ENCODE results near the gene KCNN2.

Gene KCNN2

DNA sequence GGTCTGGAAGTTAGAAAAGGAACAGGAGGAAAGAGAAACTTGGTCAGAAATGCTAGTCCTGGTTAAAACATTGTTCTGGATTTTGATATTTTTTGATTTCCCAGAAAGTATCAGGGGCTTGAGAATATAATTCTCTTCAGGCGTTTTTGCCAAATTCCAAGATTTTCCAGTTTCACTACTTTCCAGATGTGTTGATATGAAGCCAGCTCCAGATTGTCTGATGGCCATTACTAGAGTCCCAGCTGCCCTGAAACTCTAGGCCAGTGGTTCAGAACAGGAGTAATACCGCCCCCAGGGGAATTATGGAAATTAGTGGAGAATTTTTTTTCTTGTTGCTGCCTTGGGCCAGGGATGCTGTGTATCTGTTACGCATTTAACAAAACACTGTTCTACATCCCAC, 88.6 kb downstream of the KCNN2 start:
- no peaks in the 10 kb centered on the region for H3K27me3 ChIP-seq (ENCODE audit: low read depth, low read length)
- H3K4me3 ChIP-seq (ENCODE audit: low read depth in 1 of 2, low read length in 2 of 2): no peak overlapping the region
- H3K36me3 ChIP-seq (ENCODE audit: control insufficient read depth in 1 of 2, insufficient read depth in 2 of 2, low read length in 2 of 2): no peaks in the 10 kb centered on the region
- peaks cover 0 to 6% of the 10 kb centered on the region in 2 donors for H3K4me1 ChIP-seq (ENCODE audit: control insufficient read depth in 1 of 2, insufficient read depth in 2 of 2, low read length in 2 of 2)
- H3K9me3 ChIP-seq (ENCODE audit: control insufficient read depth in 1 of 2, low read length in 2 of 2): no peaks in the 10 kb centered on the region
- H3K27ac ChIP-seq (ENCODE audit: low read length): no peak overlapping the region

DNA sequence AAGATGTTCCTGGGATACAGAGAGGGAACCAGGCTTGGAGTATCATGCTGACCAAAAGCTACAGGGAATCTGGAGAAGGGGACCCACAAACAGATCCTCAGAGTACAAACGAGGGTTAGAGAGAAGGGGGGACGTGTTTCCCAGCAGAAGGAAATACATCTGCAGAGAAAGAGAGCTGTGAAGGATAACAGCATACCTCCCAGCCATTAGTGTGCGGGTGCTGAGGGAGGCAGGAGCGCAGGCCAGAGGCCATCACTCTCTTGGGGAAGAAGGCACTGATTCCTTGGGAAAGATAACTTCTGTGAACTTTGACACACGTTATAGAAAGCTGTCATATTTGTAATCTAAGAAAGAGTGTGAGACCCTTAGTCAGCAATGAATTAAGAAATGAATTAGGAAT, 96.9 kb downstream of the KCNN2 start:
- Histone ChIP-seq H3K27ac (ENCODE audit: low read length) (no peak overlapping the region), H3K27me3 (ENCODE audit: low read depth, low read length) (no peaks in the 10 kb centered on the region), H3K4me1 (ENCODE audit: control insufficient read depth in 1 of 2, insufficient read depth in 2 of 2, low read length in 2 of 2) (no peaks in the 10 kb centered on the region), H3K4me3 (ENCODE audit: low read depth in 1 of 2, low read length in 2 of 2) (no peak overlapping the region), H3K36me3 (ENCODE audit: control insufficient read depth in 1 of 2, insufficient read depth in 2 of 2, low read length in 2 of 2) (no peaks in the 10 kb centered on the region), H3K9me3 (ENCODE audit: control insufficient read depth in 1 of 2, low read length in 2 of 2) (no peaks in the 10 kb centered on the region)

DNA sequence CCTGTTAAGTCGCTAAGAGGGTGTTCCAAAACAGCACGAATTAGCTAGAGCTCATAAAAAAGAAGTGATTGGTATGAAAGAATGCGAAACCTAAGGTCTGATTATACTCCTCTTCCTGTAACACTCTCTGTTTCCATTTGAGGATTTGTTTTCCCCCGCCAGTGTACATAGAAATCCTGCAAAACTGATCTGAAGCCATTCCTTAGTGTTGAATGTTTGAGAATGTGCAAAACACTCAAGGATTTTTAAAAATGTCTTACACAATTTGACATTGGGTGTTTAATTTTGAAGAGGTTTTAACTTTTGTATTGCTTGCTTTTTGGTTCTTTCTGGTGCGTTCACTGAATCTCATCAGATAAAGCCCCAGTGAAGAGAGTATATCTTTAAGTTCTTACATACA, 105.3 kb downstream of the KCNN2 start:
- Histone ChIP-seq H3K9me3 (ENCODE audit: control insufficient read depth in 1 of 2, low read length in 2 of 2) (no peaks in the 10 kb centered on the region), H3K36me3 (ENCODE audit: control insufficient read depth in 1 of 2, insufficient read depth in 2 of 2, low read length in 2 of 2) (no peaks in the 10 kb centered on the region), H3K27ac (ENCODE audit: low read length) (no peak overlapping the region), H3K27me3 (ENCODE audit: low read depth, low read length) (no peaks in the 10 kb centered on the region), H3K4me3 (ENCODE audit: low read depth in 1 of 2, low read length in 2 of 2) (no peak overlapping the region), H3K4me1 (ENCODE audit: control insufficient read depth in 1 of 2, insufficient read depth in 2 of 2, low read length in 2 of 2) (no peaks in the 10 kb centered on the region)

DNA sequence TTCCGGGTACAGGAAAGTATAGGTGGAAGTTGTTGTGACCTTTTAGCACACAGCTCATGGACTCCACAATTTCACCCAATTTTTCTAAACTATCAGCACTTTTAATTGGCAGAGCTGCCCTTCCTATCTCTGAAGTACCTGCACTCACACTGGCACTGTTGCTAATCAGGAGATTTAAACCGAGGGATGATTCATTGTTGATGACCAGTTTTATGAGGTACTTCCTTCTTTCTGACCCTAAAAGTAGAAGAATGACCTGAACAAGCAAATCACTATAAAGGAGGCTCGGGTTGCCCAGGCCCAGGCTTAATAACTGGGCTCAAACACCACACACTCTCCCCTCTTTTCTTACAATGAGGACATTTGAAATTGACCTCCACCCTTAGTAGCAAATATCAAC, 105.9 kb downstream of the KCNN2 start:
- no peak overlapping the region for H3K4me3 ChIP-seq (ENCODE audit: low read depth in 1 of 2, low read length in 2 of 2)
- H3K27me3 ChIP-seq (ENCODE audit: low read depth, low read length): no peaks in the 10 kb centered on the region
- H3K4me1 ChIP-seq (ENCODE audit: control insufficient read depth in 1 of 2, insufficient read depth in 2 of 2, low read length in 2 of 2): no peaks in the 10 kb centered on the region
- H3K9me3 ChIP-seq (ENCODE audit: control insufficient read depth in 1 of 2, low read length in 2 of 2): no peaks in the 10 kb centered on the region
- H3K27ac ChIP-seq (ENCODE audit: low read length): no peak overlapping the region
- H3K36me3 ChIP-seq (ENCODE audit: control insufficient read depth in 1 of 2, insufficient read depth in 2 of 2, low read length in 2 of 2): no peaks in the 10 kb centered on the region

DNA sequence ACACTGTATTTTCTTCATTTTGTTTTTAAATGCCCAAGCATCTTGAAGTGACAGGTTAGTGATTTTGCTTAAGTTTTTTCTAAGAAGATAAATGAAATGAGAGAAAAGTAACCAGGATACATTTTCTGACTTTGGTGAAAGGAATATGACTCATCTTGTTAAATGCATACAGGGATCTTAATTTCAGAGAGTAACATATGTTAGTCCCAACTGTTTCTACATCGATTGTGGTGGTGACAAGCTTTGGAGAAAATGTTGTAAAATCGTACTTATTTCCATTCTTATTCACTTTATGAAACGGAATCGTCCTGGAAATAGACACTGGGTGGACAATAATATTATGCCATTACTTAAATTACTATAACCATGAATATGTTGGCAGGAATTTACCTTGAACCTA, 107.5 kb downstream of the KCNN2 start:
- H3K4me1 ChIP-seq (ENCODE audit: control insufficient read depth in 1 of 2, insufficient read depth in 2 of 2, low read length in 2 of 2): peaks cover 0 to 3% of the 10 kb centered on the region in 2 donors
- H3K27me3 ChIP-seq (ENCODE audit: low read depth, low read length): no peaks in the 10 kb centered on the region

DNA sequence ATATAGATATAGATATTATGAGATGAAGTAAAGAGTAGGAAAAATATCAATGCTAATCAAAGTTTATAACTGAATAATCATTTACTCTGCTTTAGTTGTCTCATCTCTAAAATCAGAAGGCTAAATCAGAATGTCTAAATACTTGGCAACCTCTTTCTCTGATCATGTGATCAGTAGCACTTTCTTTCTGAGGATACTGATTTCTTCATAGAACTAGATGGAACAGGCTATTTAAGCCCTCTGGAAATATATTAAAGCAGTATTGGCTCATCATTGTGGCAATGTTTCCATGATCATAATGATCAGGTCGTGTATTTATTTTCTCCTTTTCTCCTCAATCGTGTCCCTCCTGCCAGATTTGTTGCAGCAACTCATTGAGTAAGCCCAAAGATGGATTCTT, 109.7 kb downstream of the KCNN2 start:
- H3K27ac ChIP-seq (ENCODE audit: low read length): no peak overlapping the region
- H3K4me3 ChIP-seq (ENCODE audit: low read depth in 1 of 2, low read length in 2 of 2): no peak overlapping the region

More for the DNA sequence above, 107.5 kb downstream of the KCNN2 start:
- Histone ChIP-seq H3K36me3 (ENCODE audit: control insufficient read depth in 1 of 2, insufficient read depth in 2 of 2, low read length in 2 of 2) (no peaks in the 10 kb centered on the region), H3K27ac (ENCODE audit: low read length) (no peak overlapping the region), H3K9me3 (ENCODE audit: control insufficient read depth in 1 of 2, low read length in 2 of 2) (no peaks in the 10 kb centered on the region), H3K4me3 (ENCODE audit: low read depth in 1 of 2, low read length in 2 of 2) (no peak overlapping the region)

DNA sequence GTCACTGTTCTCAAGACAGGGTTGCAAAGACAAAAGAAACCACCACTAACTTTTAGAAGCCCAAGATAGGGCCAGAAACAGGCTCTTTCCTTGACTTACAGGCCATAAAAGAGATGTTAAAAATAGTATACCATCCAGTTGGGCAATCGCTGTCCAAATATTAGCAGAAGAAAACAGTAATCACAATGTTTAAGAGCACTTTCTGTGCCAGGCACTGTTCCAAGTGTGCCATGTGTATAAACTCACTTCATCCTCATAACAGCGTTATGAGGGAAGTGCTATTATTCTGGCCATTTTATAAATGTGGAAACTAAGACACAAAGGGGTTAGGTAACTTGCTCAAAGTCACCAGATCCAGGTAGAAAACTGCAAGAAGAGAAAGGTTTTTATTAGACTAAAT, 111.7 kb downstream of the KCNN2 start:
- H3K27me3 ChIP-seq (ENCODE audit: low read depth, low read length): no peaks in the 10 kb centered on the region
- peaks cover 0 to 3% of the 10 kb centered on the region in 2 donors for H3K9me3 ChIP-seq (ENCODE audit: control insufficient read depth in 1 of 2, low read length in 2 of 2)
- H3K4me3 ChIP-seq (ENCODE audit: low read depth in 1 of 2, low read length in 2 of 2): no peak overlapping the region
- H3K36me3 ChIP-seq (ENCODE audit: control insufficient read depth in 1 of 2, insufficient read depth in 2 of 2, low read length in 2 of 2): no peaks in the 10 kb centered on the region
- no peak overlapping the region for H3K27ac ChIP-seq (ENCODE audit: low read length)
- peaks cover 0 to 3% of the 10 kb centered on the region in 2 donors for H3K4me1 ChIP-seq (ENCODE audit: control insufficient read depth in 1 of 2, insufficient read depth in 2 of 2, low read length in 2 of 2)

More for the DNA sequence above, 109.7 kb downstream of the KCNN2 start:
- H3K9me3 ChIP-seq (ENCODE audit: control insufficient read depth in 1 of 2, low read length in 2 of 2): no peaks in the 10 kb centered on the region
- no peaks in the 10 kb centered on the region for H3K27me3 ChIP-seq (ENCODE audit: low read depth, low read length)
- peaks cover 0 to 3% of the 10 kb centered on the region in 2 donors for H3K4me1 ChIP-seq (ENCODE audit: control insufficient read depth in 1 of 2, insufficient read depth in 2 of 2, low read length in 2 of 2)
- no peaks in the 10 kb centered on the region for H3K36me3 ChIP-seq (ENCODE audit: control insufficient read depth in 1 of 2, insufficient read depth in 2 of 2, low read length in 2 of 2)

DNA sequence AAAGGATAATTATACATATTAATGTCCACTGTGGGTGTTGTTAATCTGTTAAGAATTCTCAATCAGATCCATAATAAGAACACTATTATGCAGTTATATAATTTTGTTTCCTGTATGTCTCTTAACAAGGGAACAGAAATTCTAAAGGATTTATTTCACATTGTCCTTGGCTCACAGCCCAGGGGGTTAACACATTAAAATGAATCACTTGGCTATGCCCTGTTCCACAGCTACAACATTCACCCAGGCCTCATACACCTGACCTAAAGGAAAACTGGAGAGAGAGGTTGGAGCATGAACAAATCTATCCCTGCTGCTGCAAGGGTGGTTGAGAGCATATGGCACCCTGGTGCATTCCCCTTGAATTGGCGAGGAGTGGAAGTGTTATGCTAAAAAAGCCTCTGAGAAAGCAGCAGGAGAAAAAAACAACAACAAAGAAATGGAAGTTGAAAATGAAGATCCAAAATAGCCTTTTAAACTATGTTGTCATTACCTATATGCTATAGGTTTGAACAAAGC, 116.0 kb downstream of the KCNN2 start:
- H3K27me3 ChIP-seq (ENCODE audit: low read depth, low read length): no peaks in the 10 kb centered on the region
- no peaks in the 10 kb centered on the region for H3K36me3 ChIP-seq (ENCODE audit: control insufficient read depth in 1 of 2, insufficient read depth in 2 of 2, low read length in 2 of 2)
- H3K4me3 ChIP-seq (ENCODE audit: low read depth in 1 of 2, low read length in 2 of 2): no peak overlapping the region
- peaks cover 0 to 3% of the 10 kb centered on the region in 2 donors for H3K4me1 ChIP-seq (ENCODE audit: control insufficient read depth in 1 of 2, insufficient read depth in 2 of 2, low read length in 2 of 2)
- H3K27ac ChIP-seq (ENCODE audit: low read length): no peak overlapping the region
- peaks cover 0 to 6% of the 10 kb centered on the region in 2 donors for H3K9me3 ChIP-seq (ENCODE audit: control insufficient read depth in 1 of 2, low read length in 2 of 2)

DNA sequence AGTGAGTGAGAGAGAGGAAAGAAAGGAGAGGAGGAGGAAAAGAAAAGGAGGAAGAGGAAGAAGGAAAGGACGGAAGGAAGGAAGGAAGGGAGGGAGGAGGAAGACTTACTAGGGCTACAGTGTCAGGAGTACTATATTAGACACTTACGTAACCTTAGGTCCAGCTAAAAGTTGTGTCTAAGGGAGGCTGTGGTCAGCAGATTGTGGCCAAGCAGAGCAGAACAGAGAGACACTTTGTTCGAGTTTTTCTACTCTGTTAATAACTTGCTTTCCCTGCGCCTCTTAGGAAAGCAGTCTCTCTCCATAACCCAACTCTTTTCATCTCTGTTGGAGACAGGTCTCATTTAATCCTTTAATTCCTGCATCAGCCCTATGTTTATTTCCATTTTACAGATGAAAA, 138.9 kb downstream of the KCNN2 start:
- Histone ChIP-seq H3K4me1 (ENCODE audit: control insufficient read depth in 1 of 2, insufficient read depth in 2 of 2, low read length in 2 of 2) (no peaks in the 10 kb centered on the region), H3K9me3 (ENCODE audit: control insufficient read depth in 1 of 2, low read length in 2 of 2) (no peaks in the 10 kb centered on the region), H3K27me3 (ENCODE audit: low read depth, low read length) (no peaks in the 10 kb centered on the region), H3K36me3 (ENCODE audit: control insufficient read depth in 1 of 2, insufficient read depth in 2 of 2, low read length in 2 of 2) (peaks cover 0 to 3% of the 10 kb centered on the region in 2 donors), H3K27ac (ENCODE audit: low read length) (no peak overlapping the region), H3K4me3 (ENCODE audit: low read depth in 1 of 2, low read length in 2 of 2) (no peak overlapping the region)

DNA sequence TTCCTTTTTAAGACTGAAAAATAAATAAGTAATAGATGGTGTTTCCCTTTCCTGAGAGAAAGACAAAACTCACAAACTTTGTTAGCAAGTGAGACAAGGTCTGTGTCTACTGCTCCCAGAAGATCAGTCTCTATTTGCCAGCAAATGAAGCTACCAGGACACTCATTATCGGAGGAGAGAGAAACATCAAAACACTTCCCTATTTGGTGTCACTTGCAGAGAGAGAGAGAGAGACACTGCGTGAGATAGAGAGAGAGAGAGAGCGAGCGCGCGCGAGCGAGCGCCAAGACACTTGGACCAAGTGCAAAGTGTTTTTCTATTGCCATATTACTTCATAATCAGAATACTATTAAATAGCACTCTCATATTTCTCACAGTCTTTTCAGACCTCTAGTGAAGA, 142.7 kb downstream of the KCNN2 start:
- no peak overlapping the region for H3K4me3 ChIP-seq (ENCODE audit: low read depth in 1 of 2, low read length in 2 of 2)

DNA sequence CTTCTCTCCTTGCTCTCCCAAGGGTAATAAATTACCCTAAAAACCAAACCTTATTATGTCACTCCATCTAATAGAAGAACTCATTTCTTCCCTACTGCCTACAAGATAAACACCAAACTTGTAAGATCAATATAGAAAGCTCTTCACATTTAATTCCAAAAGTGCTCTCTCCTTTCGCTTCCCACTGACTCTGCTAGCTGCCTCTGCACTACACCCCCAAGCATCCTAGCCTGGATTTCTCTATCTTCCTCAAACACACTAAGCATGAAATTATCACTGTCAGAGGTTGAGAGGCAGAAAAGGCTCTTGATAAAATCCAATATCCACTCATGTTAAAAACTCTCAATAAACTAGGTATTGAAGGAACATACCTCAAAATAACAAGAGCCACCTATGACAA, 162.4 kb downstream of the KCNN2 start:
- Histone ChIP-seq H3K27ac (ENCODE audit: low read length) (no peak overlapping the region), H3K36me3 (ENCODE audit: control insufficient read depth in 1 of 2, insufficient read depth in 2 of 2, low read length in 2 of 2) (no peaks in the 10 kb centered on the region), H3K9me3 (ENCODE audit: control insufficient read depth in 1 of 2, low read length in 2 of 2) (peaks cover 0 to 4% of the 10 kb centered on the region in 2 donors), H3K4me3 (ENCODE audit: low read depth in 1 of 2, low read length in 2 of 2) (no peak overlapping the region), H3K27me3 (ENCODE audit: low read depth, low read length) (no peaks in the 10 kb centered on the region), H3K4me1 (ENCODE audit: control insufficient read depth in 1 of 2, insufficient read depth in 2 of 2, low read length in 2 of 2) (no peaks in the 10 kb centered on the region)

More for the DNA sequence above, 142.7 kb downstream of the KCNN2 start:
- no peaks in the 10 kb centered on the region for H3K27me3 ChIP-seq (ENCODE audit: low read depth, low read length)
- H3K9me3 ChIP-seq (ENCODE audit: control insufficient read depth in 1 of 2, low read length in 2 of 2): no peaks in the 10 kb centered on the region
- no peak overlapping the region for H3K27ac ChIP-seq (ENCODE audit: low read length)
- H3K36me3 ChIP-seq (ENCODE audit: control insufficient read depth in 1 of 2, insufficient read depth in 2 of 2, low read length in 2 of 2): no peaks in the 10 kb centered on the region
- no peaks in the 10 kb centered on the region for H3K4me1 ChIP-seq (ENCODE audit: control insufficient read depth in 1 of 2, insufficient read depth in 2 of 2, low read length in 2 of 2)

DNA sequence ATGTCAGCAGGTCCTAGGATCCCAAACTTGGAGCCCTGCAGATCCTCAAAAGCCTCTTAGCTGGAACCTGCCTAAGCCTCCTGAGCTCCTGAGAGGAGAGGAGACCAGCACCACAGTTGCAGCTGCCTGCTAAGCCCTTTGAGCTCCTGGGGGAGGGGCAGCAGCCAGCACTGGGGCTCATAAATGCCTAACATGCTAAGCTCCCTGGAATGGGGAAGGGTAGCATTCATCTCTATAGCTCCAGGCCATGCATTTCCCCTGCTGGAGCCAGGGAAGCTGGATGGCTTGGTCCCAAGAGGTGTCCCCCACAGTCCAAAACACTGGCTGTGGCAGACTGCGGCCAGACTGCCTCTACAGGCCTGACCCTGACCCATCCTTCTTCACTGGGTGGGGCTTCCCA, 182.7 kb downstream of the KCNN2 start:
- H3K4me3 ChIP-seq (ENCODE audit: low read depth in 1 of 2, low read length in 2 of 2): no peak overlapping the region

More for the DNA sequence above, 182.7 kb downstream of the KCNN2 start:
- Histone ChIP-seq H3K4me1 (ENCODE audit: control insufficient read depth in 1 of 2, insufficient read depth in 2 of 2, low read length in 2 of 2) (no peaks in the 10 kb centered on the region), H3K27me3 (ENCODE audit: low read depth, low read length) (no peaks in the 10 kb centered on the region), H3K27ac (ENCODE audit: low read length) (no peak overlapping the region), H3K9me3 (ENCODE audit: control insufficient read depth in 1 of 2, low read length in 2 of 2) (peaks cover 0 to 4% of the 10 kb centered on the region in 2 donors), H3K36me3 (ENCODE audit: control insufficient read depth in 1 of 2, insufficient read depth in 2 of 2, low read length in 2 of 2) (no peaks in the 10 kb centered on the region)

Data from muscle layer of duodenum (tissue), 2 donors.